GM19193 (cell line): ENCODE results near the gene FAM222B.

Source experiments
- POLR2A ChIP-seq: IDR thresholded peaks from 4 replicates; pipeline ENCODE4 v1.6.1; 2011; ENCODE audit not compliant: insufficient read depth, insufficient read length; ENCODE audit errors: extremely low read depth

FAM222B gene, protein sequence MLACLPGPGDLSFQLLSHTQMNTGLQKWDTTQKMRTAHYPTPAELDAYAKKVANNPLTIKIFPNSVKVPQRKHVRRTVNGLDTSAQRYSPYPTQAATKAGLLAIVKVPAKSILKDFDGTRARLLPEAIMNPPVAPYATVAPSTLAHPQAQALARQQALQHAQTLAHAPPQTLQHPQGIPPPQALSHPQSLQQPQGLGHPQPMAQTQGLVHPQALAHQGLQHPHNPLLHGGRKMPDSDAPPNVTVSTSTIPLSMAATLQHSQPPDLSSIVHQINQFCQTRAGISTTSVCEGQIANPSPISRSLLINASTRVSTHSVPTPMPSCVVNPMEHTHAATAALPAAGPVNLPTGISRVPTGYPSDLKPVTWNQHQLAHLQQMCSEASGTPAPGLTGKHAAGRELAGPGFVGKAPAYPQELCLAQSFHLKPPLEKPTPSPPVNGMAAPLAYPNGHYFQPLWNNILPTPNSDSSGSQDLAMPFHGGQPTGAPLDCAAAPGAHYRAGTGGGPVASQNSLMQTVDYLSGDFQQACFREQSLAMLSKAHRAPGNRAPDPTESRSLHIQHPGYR

GRCh38 chr17:28842282-28843012 is at the start of gene FAM222B:
TSS of gene FAM222B (minus strand) at chr17:28842790. CDS start at chr17:28766667, 76,123 bp downstream.
- TF ChIP-seq POLR2A: peak; percentile 69

DNA sequence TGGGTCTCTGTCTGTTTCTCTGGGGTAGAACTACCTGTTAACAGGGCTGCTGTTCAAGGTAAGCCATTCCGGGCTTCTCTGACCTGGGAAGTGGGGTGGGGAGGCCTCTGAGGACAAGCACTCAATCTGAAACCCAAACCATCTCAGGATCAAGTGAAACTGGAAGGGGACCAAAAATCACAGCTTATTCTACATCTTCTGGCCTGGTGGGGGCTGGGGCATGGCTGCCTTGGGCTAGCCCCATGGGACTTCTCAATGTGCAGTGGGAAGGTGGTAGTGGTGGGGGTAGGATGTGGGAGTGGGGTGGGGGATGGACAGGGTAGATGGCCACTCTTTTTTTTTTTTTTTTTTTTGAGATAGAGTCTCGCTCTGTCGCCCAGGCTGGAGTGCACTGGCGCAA is 49.4 kb upstream of the FAM222B start:
- no peak for TF ChIP-seq POLR2A

GRCh38 chr17:28891201-28891600 is 48.6 kb upstream of the FAM222B start:
- no peak for TF ChIP-seq POLR2A

DNA sequence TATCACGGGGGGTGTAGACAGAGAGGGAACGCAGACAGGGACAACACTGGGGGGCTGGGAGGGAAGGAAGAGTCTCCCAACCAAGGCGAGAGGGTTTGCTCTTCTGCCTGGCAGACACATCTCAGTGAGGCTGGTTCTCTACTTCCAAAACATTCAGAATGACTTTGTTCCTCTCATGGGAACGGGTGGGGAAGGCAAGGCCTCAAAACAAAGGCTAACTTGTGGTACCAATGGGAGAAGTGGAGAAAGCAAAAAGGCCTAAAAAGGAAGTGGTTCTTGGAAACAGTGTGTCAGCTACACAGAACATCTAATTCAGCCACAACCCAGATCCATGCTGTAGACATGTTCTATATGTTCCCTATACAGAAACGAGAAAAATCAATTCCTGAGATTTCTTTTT is 47.4 kb upstream of the FAM222B start:
- TF ChIP-seq POLR2A: no peak

DNA sequence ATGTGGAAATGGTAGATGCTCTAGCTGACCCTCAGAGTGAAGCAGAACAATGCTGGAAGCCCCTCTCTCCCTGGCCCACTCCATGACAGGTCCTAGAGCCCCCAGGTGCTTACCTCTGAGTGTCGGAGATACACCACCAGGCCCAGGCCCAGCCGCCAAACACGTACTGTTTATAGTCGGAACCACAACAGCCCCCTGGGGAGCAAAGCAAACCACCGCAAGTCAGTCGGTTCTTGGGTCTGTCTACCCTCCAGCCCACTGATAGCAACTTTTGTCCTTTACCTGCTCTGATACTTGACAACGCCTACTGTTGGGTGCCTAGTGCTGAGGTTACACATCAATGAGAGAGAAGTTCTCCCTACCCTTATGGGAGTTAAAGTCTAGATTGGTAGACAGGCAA is 46.2 kb upstream of the FAM222B start:
- TF ChIP-seq POLR2A: no peak

DNA sequence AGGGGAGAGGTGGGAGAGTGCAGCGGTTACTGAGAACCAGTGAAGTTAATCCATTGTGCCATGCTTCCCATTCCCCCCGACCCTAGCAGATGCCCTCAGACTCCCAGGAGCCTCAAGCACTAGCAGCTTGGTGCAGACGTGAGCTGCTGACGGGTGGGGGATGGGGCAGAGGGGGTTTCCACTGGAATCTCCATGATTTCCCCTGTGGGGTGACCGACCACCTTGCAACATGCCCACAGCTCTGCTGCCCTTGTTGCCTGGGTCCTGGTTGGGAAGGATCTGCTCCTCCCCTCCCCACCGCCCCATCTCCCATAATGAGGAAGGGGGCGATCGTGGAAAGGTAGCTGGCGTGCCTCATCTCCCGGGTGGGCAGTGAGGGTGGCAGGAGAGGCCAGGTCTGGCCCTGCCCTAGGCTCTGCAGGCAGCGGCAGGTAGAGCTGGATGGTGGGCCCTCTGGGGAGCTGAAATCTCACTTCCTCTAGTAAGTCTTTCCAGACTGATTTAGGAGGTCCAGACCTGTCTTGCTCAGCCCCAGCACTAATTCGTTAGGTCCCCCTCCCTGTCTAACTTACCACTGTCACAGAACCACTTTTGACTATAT is 45.4 kb upstream of the FAM222B start:
- TF ChIP-seq POLR2A: no peak

DNA sequence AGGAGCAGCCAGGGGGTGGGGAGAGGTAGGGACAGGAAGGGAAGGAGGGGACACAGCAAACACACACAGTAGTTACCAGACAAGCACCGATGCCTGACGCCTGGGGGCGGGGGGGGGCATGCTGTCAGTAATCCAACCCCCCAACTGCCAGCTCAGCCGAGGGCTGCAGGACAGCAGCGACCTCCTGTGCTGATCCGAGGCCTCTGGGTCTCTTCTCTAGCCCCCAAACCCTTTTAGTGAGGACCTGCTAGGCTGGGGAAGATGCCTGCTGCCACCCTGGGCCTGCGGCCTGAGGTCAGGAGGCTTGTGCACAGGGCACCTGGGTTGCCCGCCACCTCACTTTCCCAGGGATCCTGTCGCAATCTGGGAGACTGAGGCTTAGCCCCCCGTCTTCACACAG is 43.4 kb upstream of the FAM222B start:
- no peak for TF ChIP-seq POLR2A

DNA sequence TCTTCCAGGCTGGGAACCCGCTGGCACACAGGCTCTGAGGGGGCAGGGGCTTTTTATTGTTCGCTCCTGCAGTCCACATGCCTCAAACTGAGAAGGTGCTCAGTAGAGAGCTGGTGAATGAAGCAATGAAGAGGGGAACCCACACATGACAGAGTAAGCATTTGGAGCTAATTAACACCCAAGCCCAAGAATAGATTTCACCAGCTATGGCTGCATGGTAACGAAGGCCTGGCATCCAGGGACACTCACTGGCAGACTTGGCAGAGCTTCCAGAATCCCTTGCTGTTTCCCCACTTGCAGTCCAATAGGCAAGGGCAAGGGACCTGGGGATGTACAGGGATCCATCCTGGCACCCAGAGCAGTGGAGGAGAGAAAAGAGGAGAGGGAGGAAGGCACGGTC is 42.8 kb upstream of the FAM222B start:
- no peak for TF ChIP-seq POLR2A

GRCh38 chr17:28883967-28884702 is 41.5 kb upstream of the FAM222B start:
- TF ChIP-seq POLR2A: no peak

DNA sequence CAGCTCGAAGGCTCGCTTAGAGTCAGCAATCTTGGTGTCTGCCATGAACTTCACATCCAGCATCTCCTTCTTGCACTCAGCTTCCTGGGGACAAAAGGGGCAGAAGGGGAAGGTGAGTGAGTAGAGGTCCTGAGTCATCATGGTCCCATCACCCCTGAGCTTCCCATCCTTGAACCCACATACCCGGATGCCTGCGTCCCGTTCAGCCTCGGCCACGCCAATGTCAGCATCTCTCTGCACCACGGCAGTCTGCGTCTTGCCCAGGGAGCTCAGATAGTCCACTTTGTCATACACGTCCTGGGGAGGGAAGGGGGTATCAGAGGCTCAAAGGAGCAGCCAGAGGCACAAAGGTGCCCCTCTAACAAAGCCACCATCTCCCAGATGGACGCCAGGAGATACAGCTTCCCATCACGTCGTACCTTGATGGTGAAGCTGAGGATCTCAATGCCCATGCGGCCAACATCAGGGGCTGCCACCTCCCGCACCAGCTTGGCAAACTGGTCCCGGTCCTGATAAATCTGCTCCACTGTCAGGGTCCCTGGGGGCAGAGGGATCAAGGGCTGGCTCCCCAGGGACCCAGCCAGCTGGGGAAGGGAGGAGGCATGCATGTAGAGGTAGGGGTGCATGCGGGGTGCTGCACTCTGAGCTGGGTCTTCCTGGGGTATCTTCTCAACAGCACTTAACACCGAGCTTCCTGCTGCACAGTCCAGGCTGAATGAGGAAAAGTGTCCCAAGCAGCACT is 39.7 kb upstream of the FAM222B start:
- TF ChIP-seq POLR2A: no peak

GRCh38 chr17:28881533-28882056 is 39.0 kb upstream of the FAM222B start:
- TF ChIP-seq POLR2A: no peak

DNA sequence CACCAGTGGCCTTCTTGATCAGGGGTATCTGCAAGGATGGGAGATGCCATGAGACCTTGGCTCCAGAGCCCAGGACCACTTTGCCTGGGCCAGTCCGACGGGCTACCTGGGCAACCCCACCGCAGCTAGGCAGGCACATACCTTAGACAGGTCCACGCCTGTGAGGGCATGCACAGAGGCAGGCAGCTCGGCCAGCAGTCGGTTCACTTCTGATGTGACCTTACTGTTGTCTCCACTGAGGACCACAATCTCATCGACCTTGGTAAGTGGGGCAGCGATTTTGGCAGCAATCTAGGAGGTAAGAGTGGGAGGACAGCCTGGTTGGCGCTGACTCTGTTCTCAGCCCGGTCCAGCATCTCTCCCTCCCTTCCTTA is 38.0 kb upstream of the FAM222B start:
- no peak for TF ChIP-seq POLR2A

- TF ChIP-seq POLR2A: no peak
These were observed 37.4 kb upstream of the FAM222B start for GRCh38 chr17:28879886-28880571.
